ENCODE data around the gene CDIP1.

Gene CDIP1

GRCh38 chr16:4533490-4533889 is 5.1 kb downstream of the CDIP1 start:
- no peak for DNase-seq (ENCODE audit: low read depth in 2 of 2)
- TF ChIP-seq, protein P1, sequence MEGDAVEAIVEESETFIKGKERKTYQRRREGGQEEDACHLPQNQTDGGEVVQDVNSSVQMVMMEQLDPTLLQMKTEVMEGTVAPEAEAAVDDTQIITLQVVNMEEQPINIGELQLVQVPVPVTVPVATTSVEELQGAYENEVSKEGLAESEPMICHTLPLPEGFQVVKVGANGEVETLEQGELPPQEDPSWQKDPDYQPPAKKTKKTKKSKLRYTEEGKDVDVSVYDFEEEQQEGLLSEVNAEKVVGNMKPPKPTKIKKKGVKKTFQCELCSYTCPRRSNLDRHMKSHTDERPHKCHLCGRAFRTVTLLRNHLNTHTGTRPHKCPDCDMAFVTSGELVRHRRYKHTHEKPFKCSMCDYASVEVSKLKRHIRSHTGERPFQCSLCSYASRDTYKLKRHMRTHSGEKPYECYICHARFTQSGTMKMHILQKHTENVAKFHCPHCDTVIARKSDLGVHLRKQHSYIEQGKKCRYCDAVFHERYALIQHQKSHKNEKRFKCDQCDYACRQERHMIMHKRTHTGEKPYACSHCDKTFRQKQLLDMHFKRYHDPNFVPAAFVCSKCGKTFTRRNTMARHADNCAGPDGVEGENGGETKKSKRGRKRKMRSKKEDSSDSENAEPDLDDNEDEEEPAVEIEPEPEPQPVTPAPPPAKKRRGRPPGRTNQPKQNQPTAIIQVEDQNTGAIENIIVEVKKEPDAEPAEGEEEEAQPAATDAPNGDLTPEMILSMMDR (IDR thresholded peaks at IDR 0.05; ENCODE audit: low read depth, low read length): no peak
- no peak overlapping the region for H3K4me3 ChIP-seq (replicated peaks in 1 of 2; ENCODE audit: low read depth in 2 of 2, low read length in 2 of 2)

DNA sequence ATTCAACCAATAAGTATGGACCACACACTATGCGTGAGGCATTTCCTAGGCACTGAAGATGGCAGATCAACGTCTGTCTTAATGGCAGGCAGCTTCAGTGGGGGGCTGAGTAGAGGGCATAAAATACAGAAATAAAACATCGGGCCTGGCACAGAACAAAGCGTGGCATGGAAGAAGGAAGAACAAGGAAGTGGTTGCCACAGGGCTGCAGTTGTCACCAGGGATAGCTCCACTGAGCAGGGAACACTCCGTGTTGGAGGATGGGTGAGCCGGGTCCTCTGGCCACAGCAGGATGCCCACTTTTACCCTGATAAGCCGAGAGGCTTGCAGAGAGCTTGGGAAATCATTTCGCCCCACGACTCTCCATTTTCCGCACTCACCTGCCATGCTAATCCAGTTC is 6.3 kb downstream of the CDIP1 start:
- H3K4me3 ChIP-seq (replicated peaks in 1 of 2; ENCODE audit: low read depth in 2 of 2, low read length in 2 of 2): no peak overlapping the region
- no peak for DNase-seq (ENCODE audit: low read depth in 2 of 2)
- TF ChIP-seq, protein P1 (IDR thresholded peaks at IDR 0.05; ENCODE audit: low read depth, low read length): no peak

- no peak for DNase-seq (ENCODE audit: low read depth in 2 of 2)
- TF ChIP-seq, protein P1 (IDR thresholded peaks at IDR 0.05; ENCODE audit: low read depth, low read length): no peak
- no peak overlapping the region for H3K4me3 ChIP-seq (replicated peaks in 1 of 2; ENCODE audit: low read depth in 2 of 2, low read length in 2 of 2)
These were observed 6.8 kb downstream of the CDIP1 start for GRCh38 chr16:4531811-4532210.

DNA sequence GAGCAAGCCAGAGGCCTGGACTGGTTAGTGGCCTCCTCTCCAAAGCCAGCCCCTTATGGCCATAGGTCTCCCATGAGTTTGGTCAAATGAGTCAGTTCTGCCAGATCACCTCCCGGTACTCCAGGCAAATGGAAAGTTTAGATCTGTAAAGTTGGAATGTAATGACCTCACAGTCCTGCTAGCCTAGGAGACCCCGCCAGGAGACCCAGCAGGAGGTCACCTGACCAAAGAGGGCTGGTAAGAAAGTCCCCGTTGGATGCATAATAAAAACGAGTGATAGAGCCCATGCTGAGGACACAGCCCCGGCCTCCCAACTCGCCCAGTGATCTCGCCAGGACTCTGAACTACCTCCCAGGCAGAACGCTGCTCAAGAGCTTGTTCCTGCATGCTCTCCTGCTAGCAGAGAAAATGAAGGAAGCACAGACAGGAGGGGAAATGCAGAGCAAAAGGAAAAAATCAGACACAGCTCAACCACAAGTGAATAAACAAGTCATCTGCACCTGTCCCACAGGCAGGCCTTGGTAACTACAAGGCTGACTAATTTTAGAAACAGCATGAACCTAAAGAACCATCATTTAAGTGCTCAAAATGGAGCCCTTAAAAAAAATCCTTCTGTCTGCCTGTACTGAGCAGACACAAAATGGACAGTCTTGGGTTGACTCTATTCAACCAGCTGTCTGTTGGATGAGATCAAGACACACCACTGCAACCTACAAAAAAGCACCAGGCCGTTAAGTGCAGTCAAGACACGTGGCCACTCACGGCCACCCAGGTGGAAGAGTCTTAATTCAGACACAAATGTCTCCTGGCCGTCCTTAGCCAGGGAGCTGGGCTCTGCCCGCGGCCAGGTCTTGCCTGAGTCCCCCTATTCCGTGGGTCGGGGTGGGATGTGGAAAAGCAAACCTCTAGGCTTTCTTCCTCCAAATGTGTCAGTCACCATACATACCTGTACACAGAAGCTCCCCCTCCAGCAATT is 9.2 kb downstream of the CDIP1 start:
- TF ChIP-seq, protein P1 (IDR thresholded peaks at IDR 0.05; ENCODE audit: low read depth, low read length): no peak
- no peak for DNase-seq (ENCODE audit: low read depth in 2 of 2)
- H3K4me3 ChIP-seq (replicated peaks in 1 of 2; ENCODE audit: low read depth in 2 of 2, low read length in 2 of 2): no peak overlapping the region

DNA sequence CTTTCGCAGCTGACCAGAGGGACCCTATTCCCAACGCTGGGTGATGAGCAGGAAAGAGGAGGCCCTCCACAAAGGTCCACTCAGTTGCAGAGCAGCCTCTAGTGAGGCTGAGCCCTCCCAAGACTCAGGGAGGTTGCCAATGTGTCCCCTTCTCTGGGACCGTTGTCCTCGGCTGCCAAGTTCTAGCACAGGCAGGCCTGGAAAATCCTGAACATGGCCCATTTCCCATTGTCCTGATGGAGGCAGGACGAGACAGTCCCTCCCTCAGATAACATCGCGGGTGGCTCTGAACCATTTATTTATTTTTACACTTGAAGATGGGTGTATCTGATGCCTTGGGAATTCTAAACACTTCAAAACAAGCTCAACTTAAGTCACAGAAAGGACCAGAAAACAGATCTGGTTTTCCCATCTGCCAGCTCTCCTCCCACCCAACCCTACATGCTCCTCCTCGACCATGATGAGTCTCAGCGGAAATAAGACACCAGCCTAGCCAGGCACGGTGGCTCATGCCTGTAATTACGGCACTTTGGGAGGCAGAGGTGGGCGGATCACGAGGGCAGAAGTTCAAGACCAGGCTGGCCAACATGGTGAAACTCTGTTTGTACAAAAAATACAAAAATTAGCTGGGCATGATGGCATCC is 12.8 kb downstream of the CDIP1 start:
- H3K4me3 ChIP-seq (replicated peaks in 1 of 2; ENCODE audit: low read depth in 2 of 2, low read length in 2 of 2): no peak overlapping the region
- no peak for DNase-seq (ENCODE audit: low read depth in 2 of 2)
- TF ChIP-seq, protein P1 (IDR thresholded peaks at IDR 0.05; ENCODE audit: low read depth, low read length): no peak

GRCh38 chr16:4525069-4525468 is 13.5 kb downstream of the CDIP1 start:
- H3K4me3 ChIP-seq (replicated peaks in 1 of 2; ENCODE audit: low read depth in 2 of 2, low read length in 2 of 2): no peak overlapping the region
- TF ChIP-seq, protein P1 (IDR thresholded peaks at IDR 0.05; ENCODE audit: low read depth, low read length): no peak
- DNase-seq (ENCODE audit: low read depth in 2 of 2): no peak
